K562 (cell line): ENCODE results near the gene SERTAD3. TPM values are rescaled to one million over a fixed set of nuclear protein-coding genes. Genes with fewer than 3 reads are reported as not detected.

Experiments used
- CCNT2 ChIP-seq: IDR thresholded peaks from 2 replicates; pipeline ENCODE4 v1.6.1; 2011; ENCODE audit warnings: borderline replicate concordance, low read depth, mild to moderate bottlenecking, moderate library complexity, mixed read lengths, low read length; ENCODE audit not compliant: insufficient read length; ENCODE audit errors: extremely low read depth
- CREB1 ChIP-seq, 2 experiments: sonication (generic) in 1 of 2; formaldehyde crosslinking in 1 of 2; IDR thresholded peaks; 2 replicates each; pipeline versions ENCODE4 v1.6.1 to v1.8.0; 2012 to 2022; ENCODE audit warnings: inconsistent platforms in 1 of 2, mild to moderate bottlenecking in 1 of 2, missing genetic modification reagents in 1 of 2, moderate library complexity in 1 of 2
- E2F6 ChIP-seq, 2 experiments: IDR thresholded peaks; 2 replicates each; pipeline ENCODE4 v1.6.1; 2011; ENCODE audit warnings: borderline replicate concordance in 1 of 2, control low read depth in 1 of 2, low read depth in 1 of 2, low read length in 1 of 2, mild to moderate bottlenecking in 1 of 2, mixed read lengths in 1 of 2, moderate library complexity in 1 of 2; ENCODE audit not compliant: insufficient read depth in 1 of 2, insufficient read length in 1 of 2, poor library complexity in 1 of 2, severe bottlenecking in 1 of 2; ENCODE audit errors: extremely low read depth in 1 of 2
- HMBOX1 ChIP-seq: sonication (generic); IDR thresholded peaks from 2 replicates; pipeline ENCODE4 v1.6.1; 2016
- HNRNPL ChIP-seq: fragments of 200-400 bp; formaldehyde crosslinking; IDR thresholded peaks from 2 replicates; pipeline ENCODE4 v1.6.1; 2017; ENCODE audit warnings: low read depth, mild to moderate bottlenecking, low read length
- HNRNPLL ChIP-seq: fragments of 200-400 bp; formaldehyde crosslinking; IDR thresholded peaks from 2 replicates; pipeline ENCODE4 v1.6.1; 2017; ENCODE audit warnings: low read length, low read depth, mild to moderate bottlenecking; ENCODE audit not compliant: poor library complexity, severe bottlenecking
- L3MBTL2 ChIP-seq: fragments of 450-650 bp; IDR thresholded peaks from 2 replicates; pipeline ENCODE4 v1.6.1; 2016; ENCODE audit warnings: mild to moderate bottlenecking, moderate library complexity
- NR3C1 ChIP-seq: sonication (generic); formaldehyde crosslinking; IDR thresholded peaks from 2 replicates; pipeline ENCODE4 v1.8.1; 2022; ENCODE audit warnings: missing genetic modification reagents
- RBM14 ChIP-seq: fragments of 200-400 bp; formaldehyde crosslinking; IDR thresholded peaks from 2 replicates; pipeline ENCODE4 v1.6.1; 2018; ENCODE audit warnings: low read depth, mild to moderate bottlenecking, low read length, moderate library complexity, borderline replicate concordance; ENCODE audit not compliant: insufficient read depth
- SAP30 ChIP-seq: fragments of 200-600 bp; sonication (generic); IDR thresholded peaks from 2 replicates; pipeline ENCODE4 v1.6.1; 2012; ENCODE audit warnings: borderline replicate concordance, low read depth, mild to moderate bottlenecking, moderate library complexity, low read length, control low read depth, inconsistent platforms; ENCODE audit not compliant: insufficient read depth, poor library complexity, severe bottlenecking
- TFAP4 ChIP-seq: sonication (generic); formaldehyde crosslinking; IDR thresholded peaks from 2 replicates; pipeline ENCODE4 v1.8.0; 2022; ENCODE audit warnings: missing genetic modification reagents, mild to moderate bottlenecking, moderate library complexity, borderline replicate concordance
- USF2 ChIP-seq: sonication (generic); formaldehyde crosslinking; IDR thresholded peaks from 2 replicates; pipeline ENCODE4 v1.5.0; 2020; ENCODE audit warnings: missing genetic modification reagents
- ZNF217 ChIP-seq: sonication (generic); formaldehyde crosslinking; IDR thresholded peaks from 2 replicates; pipeline ENCODE4 v1.8.0; 2022; ENCODE audit warnings: mild to moderate bottlenecking, missing genetic modification reagents
- ZNF282 ChIP-seq: sonication (generic); formaldehyde crosslinking; IDR thresholded peaks from 2 replicates; pipeline ENCODE4 v1.8.1; 2023; ENCODE audit warnings: missing genetic modification reagents
- ZNF512 ChIP-seq: IDR thresholded peaks from 2 replicates; pipeline ENCODE4 v1.6.1; 2016; ENCODE audit warnings: missing genetic modification characterization, missing compliant biosample characterization
- polyA plus RNA-seq, 8 experiments: library from polyadenylated mRNA; depleted of rRNA in 4 of 8; stranded (reverse) in 5 of 8; unstranded in 3 of 8; fragments of >200 nt; fragmentation: Nextera tagmentation in 2 of 8; fragmentation: Illumina TruSeq in 1 of 8; extraction: Ambion mirVana in 2 of 8; extraction: Trizol in 1 of 8; gene quantifications; 2 replicates each; pipeline versions ENCODE4 v1.2.1 to v1.2.3, GENCODE V29; 2011 to 2014; ENCODE audit warnings: inconsistent platforms in 1 of 8, missing spikeins in 1 of 8
- total RNA-seq, 7 experiments: library from RNA; depleted of rRNA in 6 of 7; stranded (reverse); fragments of >200 nt in 6 of 7; fragmentation: Illumina TruSeq in 2 of 7; extraction: Trizol in 2 of 7; gene quantifications; 2 replicates each; pipeline versions ENCODE4 v1.2.1 to v1.2.3, GENCODE V29; 2011 to 2021; ENCODE audit warnings: low replicate concordance in 1 of 7
- TF ChIP-seq, protein P1 (sequence below): sonication (generic); formaldehyde crosslinking; IDR thresholded peaks from 2 replicates; pipeline ENCODE4 v1.8.0; 2022; ENCODE audit warnings: missing genetic modification reagents, mild to moderate bottlenecking, borderline replicate concordance

Gene SERTAD3
- total and polyA plus RNA-seq, 9 of the 15 experiments (the other 6 are each of a cell fraction or from before 2014, with no cell fraction given) = 5.4 to 28.9 (median 17.5) TPM

- TF ChIP-seq ZNF512 (no peak), CCNT2 (peak; percentile 39), NR3C1 (CRISPR knock-in tag) (peak; percentile 38; the same call in 1 of the 2 replicates), SAP30 (peak; percentile 45), L3MBTL2 (peak; percentile 83), TFAP4 (peak; percentile 68; the same call in 1 of the 2 replicates), HMBOX1 (peak; percentile 59), CREB1 (IDR thresholded peaks at IDR 0.05) (no peak), CREB1 (CRISPR knock-in tag; IDR thresholded peaks at IDR 0.05) (0 out of 2 replicates have a peak, but pooled peaks have one; percentile 23), RBM14 (0 out of 2 replicates have a peak, but pooled peaks have one; percentile 42), E2F6 (IDR thresholded peaks at IDR 0.05; ENCODE audit: borderline replicate concordance in 1 of 2, extremely low read depth in 1 of 2, insufficient read depth in 1 of 2, insufficient read length in 1 of 2, low read depth in 1 of 2, low read length in 1 of 2, poor library complexity in 1 of 2, severe bottlenecking in 1 of 2) (peak; percentile 73 to 75), USF2 (peak; percentile 66; the same call in 1 of the 2 replicates), HNRNPL (peak; percentile 44; the same call in 1 of the 2 replicates), ZNF282 (CRISPR knock-in tag) (0 out of 2 replicates have a peak, but pooled peaks have one; percentile 74), ZNF217 (CRISPR knock-in tag) (no peak), HNRNPLL (peak; percentile 65)
- TF ChIP-seq, protein P1, sequence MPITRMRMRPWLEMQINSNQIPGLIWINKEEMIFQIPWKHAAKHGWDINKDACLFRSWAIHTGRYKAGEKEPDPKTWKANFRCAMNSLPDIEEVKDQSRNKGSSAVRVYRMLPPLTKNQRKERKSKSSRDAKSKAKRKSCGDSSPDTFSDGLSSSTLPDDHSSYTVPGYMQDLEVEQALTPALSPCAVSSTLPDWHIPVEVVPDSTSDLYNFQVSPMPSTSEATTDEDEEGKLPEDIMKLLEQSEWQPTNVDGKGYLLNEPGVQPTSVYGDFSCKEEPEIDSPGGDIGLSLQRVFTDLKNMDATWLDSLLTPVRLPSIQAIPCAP (CRISPR knock-in tag) = no peak
Observed at GRCh38 chr19:40398417-40399131, 45.6 kb downstream of the SERTAD3 start (continued).
